ENCODE results near the gene ITPRIPL2.

DNA sequence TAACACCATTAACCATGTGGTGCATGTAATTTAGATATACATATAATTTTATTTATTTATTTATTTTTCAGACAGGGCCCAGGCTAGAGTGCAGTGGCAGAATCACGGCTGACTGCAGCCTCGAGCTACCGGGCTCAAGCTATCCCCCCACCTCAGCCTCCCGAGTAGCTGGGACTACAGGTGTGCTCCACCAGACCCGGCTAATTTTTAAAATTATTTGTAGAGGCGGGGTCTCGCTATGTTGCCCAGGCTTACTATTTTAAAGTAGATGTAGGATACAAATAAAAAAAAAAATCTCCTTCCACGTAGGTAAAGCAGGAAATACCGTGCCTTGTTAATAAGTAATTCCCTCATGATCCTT, 46.8 kb upstream of the ITPRIPL2 start:
- no peak for TF ChIP-seq EZH2 (IDR thresholded peaks at IDR 0.05; ENCODE audit: borderline replicate concordance, insufficient read depth, low read length, poor library complexity, severe bottlenecking)
- TF ChIP-seq, protein P1, sequence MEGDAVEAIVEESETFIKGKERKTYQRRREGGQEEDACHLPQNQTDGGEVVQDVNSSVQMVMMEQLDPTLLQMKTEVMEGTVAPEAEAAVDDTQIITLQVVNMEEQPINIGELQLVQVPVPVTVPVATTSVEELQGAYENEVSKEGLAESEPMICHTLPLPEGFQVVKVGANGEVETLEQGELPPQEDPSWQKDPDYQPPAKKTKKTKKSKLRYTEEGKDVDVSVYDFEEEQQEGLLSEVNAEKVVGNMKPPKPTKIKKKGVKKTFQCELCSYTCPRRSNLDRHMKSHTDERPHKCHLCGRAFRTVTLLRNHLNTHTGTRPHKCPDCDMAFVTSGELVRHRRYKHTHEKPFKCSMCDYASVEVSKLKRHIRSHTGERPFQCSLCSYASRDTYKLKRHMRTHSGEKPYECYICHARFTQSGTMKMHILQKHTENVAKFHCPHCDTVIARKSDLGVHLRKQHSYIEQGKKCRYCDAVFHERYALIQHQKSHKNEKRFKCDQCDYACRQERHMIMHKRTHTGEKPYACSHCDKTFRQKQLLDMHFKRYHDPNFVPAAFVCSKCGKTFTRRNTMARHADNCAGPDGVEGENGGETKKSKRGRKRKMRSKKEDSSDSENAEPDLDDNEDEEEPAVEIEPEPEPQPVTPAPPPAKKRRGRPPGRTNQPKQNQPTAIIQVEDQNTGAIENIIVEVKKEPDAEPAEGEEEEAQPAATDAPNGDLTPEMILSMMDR (IDR thresholded peaks at IDR 0.05; ENCODE audit: poor library complexity, severe bottlenecking): no peak
- TF ChIP-seq TAF1 (IDR thresholded peaks at IDR 0.05; ENCODE audit: low read depth): no peak
- TF ChIP-seq, protein P2, sequence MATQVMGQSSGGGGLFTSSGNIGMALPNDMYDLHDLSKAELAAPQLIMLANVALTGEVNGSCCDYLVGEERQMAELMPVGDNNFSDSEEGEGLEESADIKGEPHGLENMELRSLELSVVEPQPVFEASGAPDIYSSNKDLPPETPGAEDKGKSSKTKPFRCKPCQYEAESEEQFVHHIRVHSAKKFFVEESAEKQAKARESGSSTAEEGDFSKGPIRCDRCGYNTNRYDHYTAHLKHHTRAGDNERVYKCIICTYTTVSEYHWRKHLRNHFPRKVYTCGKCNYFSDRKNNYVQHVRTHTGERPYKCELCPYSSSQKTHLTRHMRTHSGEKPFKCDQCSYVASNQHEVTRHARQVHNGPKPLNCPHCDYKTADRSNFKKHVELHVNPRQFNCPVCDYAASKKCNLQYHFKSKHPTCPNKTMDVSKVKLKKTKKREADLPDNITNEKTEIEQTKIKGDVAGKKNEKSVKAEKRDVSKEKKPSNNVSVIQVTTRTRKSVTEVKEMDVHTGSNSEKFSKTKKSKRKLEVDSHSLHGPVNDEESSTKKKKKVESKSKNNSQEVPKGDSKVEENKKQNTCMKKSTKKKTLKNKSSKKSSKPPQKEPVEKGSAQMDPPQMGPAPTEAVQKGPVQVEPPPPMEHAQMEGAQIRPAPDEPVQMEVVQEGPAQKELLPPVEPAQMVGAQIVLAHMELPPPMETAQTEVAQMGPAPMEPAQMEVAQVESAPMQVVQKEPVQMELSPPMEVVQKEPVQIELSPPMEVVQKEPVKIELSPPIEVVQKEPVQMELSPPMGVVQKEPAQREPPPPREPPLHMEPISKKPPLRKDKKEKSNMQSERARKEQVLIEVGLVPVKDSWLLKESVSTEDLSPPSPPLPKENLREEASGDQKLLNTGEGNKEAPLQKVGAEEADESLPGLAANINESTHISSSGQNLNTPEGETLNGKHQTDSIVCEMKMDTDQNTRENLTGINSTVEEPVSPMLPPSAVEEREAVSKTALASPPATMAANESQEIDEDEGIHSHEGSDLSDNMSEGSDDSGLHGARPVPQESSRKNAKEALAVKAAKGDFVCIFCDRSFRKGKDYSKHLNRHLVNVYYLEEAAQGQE (IDR thresholded peaks at IDR 0.05; ENCODE audit: borderline replicate concordance): no peak
- TF ChIP-seq SMC3 (conservative IDR thresholded peaks at IDR 0.05; ENCODE audit: poor library complexity): no peak
- TF ChIP-seq RAD21 (conservative IDR thresholded peaks at IDR 0.05): no peak
- TF ChIP-seq EP300 (conservative IDR thresholded peaks at IDR 0.05; ENCODE audit: poor library complexity, severe bottlenecking): no peak
- no peak for TF ChIP-seq POLR2AphosphoS5 (IDR thresholded peaks at IDR 0.05)
- no peak for TF ChIP-seq MXI1 (conservative IDR thresholded peaks at IDR 0.05; ENCODE audit: poor library complexity, severe bottlenecking)

Measured in neural cell (in vitro differentiated cells).